CD4-positive, alpha-beta T cell (primary cell): ENCODE results near the gene SPRYD3. TPM values are rescaled to one million over a fixed set of nuclear protein-coding genes. Genes with fewer than 3 reads are reported as not detected.

Experiments used
- ATAC-seq: fragments of 200-7000 bp; cut with Tn5 transposase; one replicate; pipeline ENCODE4 v1.10.0; 2022; ENCODE audit warnings: mild to moderate bottlenecking; ENCODE audit not compliant: poor library complexity
- CTCF ChIA-PET: fragments of 350-600 bp; sonication (Branson Sonifier 250); formaldehyde crosslinking; loops from one replicate; lab custom pipeline; 2021; ENCODE audit warnings: antibody characterized with exemption, inconsistent platforms; lab: Charles Lee
- POLR2A ChIA-PET: fragments of 350-600 bp; sonication (Branson Sonifier 250); formaldehyde crosslinking; loops from one replicate; lab custom pipeline; 2021; ENCODE audit warnings: antibody characterized with exemption, inconsistent platforms; lab: Charles Lee
- DNase-seq, 14 experiments: peaks; one replicate each; pipeline ENCODE4 v3.0.0-alpha.2; 2013 to 2020; ENCODE audit warnings: mixed read lengths in 2 of 14
- H3K27ac ChIP-seq, 2 donors: one replicate each; pipeline versions ENCODE4 v1.5.1 to v1.7.0; 2013; ENCODE audit warnings: low read length in 2 of 2, low read depth in 1 of 2, mild to moderate bottlenecking in 1 of 2
- H3K27me3 ChIP-seq, 2 experiments: 1 replicate in 1 of 2; 2 replicates in 1 of 2; pipeline versions ENCODE4 v1.6.1 to v1.7.0; 2013; ENCODE audit warnings: low read length in 2 of 2, control low read depth in 1 of 2, mild to moderate bottlenecking in 1 of 2, moderate library complexity in 1 of 2; ENCODE audit not compliant: insufficient read depth in 2 of 2, control insufficient read depth in 1 of 2
- H3K36me3 ChIP-seq: one replicate; pipeline ENCODE4 v1.6.1; 2013; ENCODE audit warnings: low read length, control low read depth; ENCODE audit not compliant: insufficient read depth
- H3K4me1 ChIP-seq: one replicate; pipeline ENCODE4 v1.6.1; 2013; ENCODE audit warnings: low read length, control low read depth; ENCODE audit not compliant: insufficient read depth
- H3K4me3 ChIP-seq: one replicate; pipeline ENCODE4 v1.5.1; 2013; ENCODE audit warnings: mild to moderate bottlenecking, low read length, moderate library complexity
- H3K9me3 ChIP-seq, 2 experiments: 1 replicate in 1 of 2; 2 replicates in 1 of 2; pipeline versions ENCODE4 v1.6.1 to v1.7.0; 2013; ENCODE audit warnings: low read length in 2 of 2, mild to moderate bottlenecking in 2 of 2, control low read depth in 1 of 2, moderate library complexity in 1 of 2; ENCODE audit not compliant: control insufficient read depth in 1 of 2, insufficient read depth in 1 of 2
- H3K27ac Mint-ChIP-seq: one replicate; pipeline ENCODE4 v1.8.0; 2020; ENCODE audit warnings: mixed read lengths
- H3K27me3 Mint-ChIP-seq: one replicate; pipeline ENCODE4 v1.8.0; 2021; ENCODE audit warnings: mixed read lengths
- H3K36me3 Mint-ChIP-seq: one replicate; pipeline ENCODE4 v1.8.0; 2021; ENCODE audit warnings: low read depth, mixed read lengths
- H3K4me1 Mint-ChIP-seq: one replicate; pipeline ENCODE4 v1.8.0; 2021; ENCODE audit warnings: low read depth, mixed read lengths
- H3K4me3 Mint-ChIP-seq: one replicate; pipeline ENCODE4 v1.8.0; 2020; ENCODE audit warnings: mild to moderate bottlenecking, mixed read lengths
- H3K9me3 Mint-ChIP-seq: one replicate; pipeline ENCODE4 v1.8.0; 2020; ENCODE audit warnings: mixed read lengths
- intact Hi-C, 2 experiments: fragments of 100-400 bp; cut with DNase I in 1 of 2; cut with micrococcal nuclease in 1 of 2; formaldehyde crosslinking; loops; one replicate each; pipeline versions ENCODE4 v1.15.1 to v1.9.0; 2023 to 2025; cut with DNase I, micrococcal nuclease
- total RNA-seq, 174 experiments: library from RNA in 2 of 174; stranded (reverse) in 2 of 174; gene quantifications; one replicate each; pipeline ENCODE4 v1.2.3 and lab custom pipeline; 2021 to 2026
- TF ChIP-seq, protein P1 (sequence below): fragments of 200-600 bp; IDR thresholded peaks from one replicate; pipeline ENCODE4 v1.8.0; 2022; ENCODE audit warnings: antibody characterized with exemption, mild to moderate bottlenecking

SPRYD3 gene
- total RNA-seq, 2 experiments from 2014 or later, result 17.7 to 21.0 TPM

GRCh38 chr12:53065470-53065869 lies 13.7 kb downstream of the SPRYD3 start:
- TF ChIP-seq, protein P1, sequence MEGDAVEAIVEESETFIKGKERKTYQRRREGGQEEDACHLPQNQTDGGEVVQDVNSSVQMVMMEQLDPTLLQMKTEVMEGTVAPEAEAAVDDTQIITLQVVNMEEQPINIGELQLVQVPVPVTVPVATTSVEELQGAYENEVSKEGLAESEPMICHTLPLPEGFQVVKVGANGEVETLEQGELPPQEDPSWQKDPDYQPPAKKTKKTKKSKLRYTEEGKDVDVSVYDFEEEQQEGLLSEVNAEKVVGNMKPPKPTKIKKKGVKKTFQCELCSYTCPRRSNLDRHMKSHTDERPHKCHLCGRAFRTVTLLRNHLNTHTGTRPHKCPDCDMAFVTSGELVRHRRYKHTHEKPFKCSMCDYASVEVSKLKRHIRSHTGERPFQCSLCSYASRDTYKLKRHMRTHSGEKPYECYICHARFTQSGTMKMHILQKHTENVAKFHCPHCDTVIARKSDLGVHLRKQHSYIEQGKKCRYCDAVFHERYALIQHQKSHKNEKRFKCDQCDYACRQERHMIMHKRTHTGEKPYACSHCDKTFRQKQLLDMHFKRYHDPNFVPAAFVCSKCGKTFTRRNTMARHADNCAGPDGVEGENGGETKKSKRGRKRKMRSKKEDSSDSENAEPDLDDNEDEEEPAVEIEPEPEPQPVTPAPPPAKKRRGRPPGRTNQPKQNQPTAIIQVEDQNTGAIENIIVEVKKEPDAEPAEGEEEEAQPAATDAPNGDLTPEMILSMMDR, result no peak
- DNase-seq, result no peak
- peaks cover 7% of the 10 kb centered on the region for H3K4me1 Mint-ChIP-seq
- no peak for ATAC-seq
- H3K4me3 ChIP-seq, result no peak overlapping the region
- peaks cover 67% of the 10 kb centered on the region for H3K36me3 Mint-ChIP-seq
- POLR2A ChIA-PET, result interaction anchor here (3.0 to 3.2 kb wide), 2 partner anchors 14 to 34 kb away, joined by 18 to 26 read pairs; partner anchors contain the start of genes IGFBP6 and SPRYD3
- no peak overlapping the region for H3K27ac ChIP-seq
- CTCF ChIA-PET, result interaction anchor here (0.6 to 6.7 kb wide), 14 partner anchors 10 to 280 kb away, joined by 3 to 114 read pairs (median 6); partner anchors contain the start of genes CSAD, EIF4B, IGFBP6 and SOAT2
- peaks cover 12% of the 10 kb centered on the region for H3K4me1 ChIP-seq
- no peak overlapping the region for H3K27ac Mint-ChIP-seq
- H3K9me3 Mint-ChIP-seq, result no peaks in the 10 kb centered on the region
- no peaks in the 10 kb centered on the region for H3K27me3 ChIP-seq
- H3K36me3 ChIP-seq, result peaks cover 61% of the 10 kb centered on the region
- H3K27me3 Mint-ChIP-seq, result no peaks in the 10 kb centered on the region
- intact Hi-C loops, result loop anchor here (5.0 to 10.0 kb wide), 2 partner anchors 129 to 222 kb away; no protein-coding TSS in a partner anchor
- no peaks in the 10 kb centered on the region for H3K9me3 ChIP-seq
- no peak overlapping the region for H3K4me3 Mint-ChIP-seq

DNA sequence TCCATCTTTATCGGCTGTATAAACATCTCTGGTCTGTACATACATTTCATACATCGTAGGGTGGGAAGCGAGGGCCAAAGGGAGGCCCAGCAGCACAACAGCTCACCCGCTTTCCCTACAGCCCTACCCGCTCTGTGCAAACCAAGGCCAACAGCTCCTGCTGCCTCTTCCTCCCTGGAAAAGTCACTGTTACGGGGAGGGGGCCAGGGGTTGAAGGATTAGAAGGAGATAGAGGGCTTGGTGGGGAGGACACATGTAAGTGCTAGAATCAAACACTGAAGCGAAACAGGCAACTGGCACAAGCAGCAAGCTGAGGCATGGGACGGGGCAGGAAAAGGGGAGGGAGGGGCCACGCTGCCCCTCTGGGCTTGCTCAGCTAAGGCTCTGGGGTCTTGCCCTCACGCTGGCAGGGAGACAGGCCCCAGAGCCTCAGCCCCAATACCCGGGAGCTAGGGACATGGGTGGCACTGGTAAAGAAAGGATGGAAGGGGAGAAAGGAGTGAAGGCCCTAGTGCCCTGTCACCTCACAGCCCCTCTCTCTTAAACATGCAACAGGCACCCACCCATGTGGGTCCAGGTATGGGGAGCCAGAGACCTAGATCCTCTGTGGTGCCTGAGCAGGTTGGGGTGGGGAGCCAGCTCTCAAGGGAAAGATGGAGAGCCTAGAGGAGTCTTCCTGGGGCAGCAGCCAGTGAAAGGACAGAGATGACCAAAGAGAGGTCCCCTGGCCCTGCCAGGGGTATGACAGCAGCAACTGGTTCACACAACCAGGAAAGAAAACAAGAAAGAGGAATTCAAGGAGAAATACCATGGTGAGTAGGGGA lies 14.4 kb downstream of the SPRYD3 start:
- H3K4me3 ChIP-seq, result no peak overlapping the region
- Mint-ChIP-seq H3K9me3 (no peaks in the 10 kb centered on the region), H3K4me3 (no peak overlapping the region), H3K27me3 (no peaks in the 10 kb centered on the region), H3K27ac (no peak overlapping the region), H3K36me3 (peaks cover 61% of the 10 kb centered on the region), H3K4me1 (peaks cover 7% of the 10 kb centered on the region)
- CTCF ChIA-PET, result interaction anchor here (1.3 to 6.7 kb wide), 6 partner anchors 9 to 280 kb away, joined by 3 to 114 read pairs (median 7); partner anchors contain the start of genes IGFBP6 and SOAT2
- H3K4me1 ChIP-seq, result peaks cover 12% of the 10 kb centered on the region
- POLR2A ChIA-PET, result interaction anchor here (3.0 to 3.2 kb wide), 2 partner anchors 15 to 35 kb away, joined by 18 to 26 read pairs; partner anchors contain the start of genes IGFBP6 and SPRYD3
- ATAC-seq (no peak), DNase-seq (peak in 2 of 14 experiments; percentile 0 to 11)
- H3K27me3 ChIP-seq, result no peaks in the 10 kb centered on the region
- no peak overlapping the region for H3K27ac ChIP-seq
- TF ChIP-seq, protein P1, result no peak
- intact Hi-C loops, result loop anchor here (5.0 to 10.0 kb wide), 2 partner anchors 130 to 222 kb away; no protein-coding TSS in a partner anchor
- H3K9me3 ChIP-seq, result no peaks in the 10 kb centered on the region
- H3K36me3 ChIP-seq, result peaks cover 54% of the 10 kb centered on the region

DNA sequence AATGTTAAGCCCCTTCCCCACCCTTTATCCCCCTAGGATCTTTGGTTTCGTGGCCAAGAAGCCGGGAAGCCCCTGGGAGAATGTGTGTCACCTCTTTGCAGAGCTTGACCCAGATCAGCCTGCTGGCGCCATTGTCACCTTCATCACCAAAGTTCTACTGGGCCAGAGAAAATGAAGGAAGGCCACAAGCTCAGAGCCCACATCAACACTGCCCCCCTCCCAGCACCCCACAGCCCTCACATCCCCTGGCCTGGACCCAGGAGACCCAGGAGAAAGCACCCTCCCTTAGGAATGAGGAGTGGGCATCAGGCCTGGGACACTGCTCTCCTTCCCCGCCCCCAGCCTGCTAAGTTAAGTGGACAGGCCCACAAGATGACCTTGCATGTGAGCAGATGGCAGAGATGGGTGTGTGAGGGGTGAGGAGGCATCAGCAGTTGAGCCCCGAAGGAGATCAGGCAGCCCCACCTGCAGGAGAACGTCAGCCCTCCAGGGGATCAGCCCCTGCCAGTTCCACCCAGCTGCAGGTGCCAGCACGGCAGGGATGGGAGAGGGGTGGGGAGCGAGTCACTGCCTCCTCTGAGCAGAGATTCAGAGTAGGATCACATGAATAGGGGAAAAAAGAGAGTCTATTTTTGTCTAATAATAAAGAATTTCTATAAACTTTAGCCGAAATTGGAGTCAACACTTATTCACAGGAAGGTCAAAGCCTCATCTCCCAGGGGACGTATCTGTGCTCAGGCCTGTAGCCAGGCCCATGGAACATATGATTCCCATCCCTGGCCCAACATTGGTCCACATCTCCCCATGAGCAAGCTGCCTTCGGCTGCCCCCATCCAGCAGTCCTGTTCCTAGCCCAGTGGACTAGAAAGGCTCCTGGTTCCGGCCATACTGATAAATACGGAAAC lies 15.2 kb downstream of the SPRYD3 start:
- Mint-ChIP-seq H3K4me3 (no peak overlapping the region), H3K36me3 (peaks cover 55% of the 10 kb centered on the region), H3K27ac (no peak overlapping the region), H3K9me3 (no peaks in the 10 kb centered on the region), H3K4me1 (peaks cover 7% of the 10 kb centered on the region), H3K27me3 (no peaks in the 10 kb centered on the region)
- intact Hi-C loops, result loop anchor here in 1 of 2 experiments (10.0 kb wide), 1 partner anchor 131 kb away; no protein-coding TSS in a partner anchor
- no peak overlapping the region for H3K4me3 ChIP-seq
- ATAC-seq (no peak), DNase-seq (peak in 2 of 14 experiments; percentile 0 to 11)
- POLR2A ChIA-PET, result interaction anchor here (1.0 to 3.2 kb wide), 2 partner anchors 13 to 16 kb away, joined by 3 to 18 read pairs; partner anchors contain the start of gene SPRYD3
- no peaks in the 10 kb centered on the region for H3K9me3 ChIP-seq
- H3K27ac ChIP-seq, result no peak overlapping the region
- TF ChIP-seq, protein P1, result no peak
- H3K27me3 ChIP-seq, result no peaks in the 10 kb centered on the region
- CTCF ChIA-PET, result interaction anchor here (6.7 kb wide), 1 partner anchor 37 kb away, joined by 114 read pairs; the partner anchor contains the start of genes IGFBP6 and SOAT2
- H3K4me1 ChIP-seq, result peaks cover 12% of the 10 kb centered on the region
- H3K36me3 ChIP-seq, result peaks cover 48% of the 10 kb centered on the region
